HepG2 (cell line): ENCODE data around the gene GSDMA. TPM values are rescaled to one million over a fixed set of nuclear protein-coding genes. Genes with fewer than 3 reads are reported as not detected.

ENCODE experiments used
- ATAC-seq: fragments of 200-7000 bp; cut with Tn5 transposase; 3 replicates; pipeline ENCODE4 v1.9.1; 2020; ENCODE audit warnings: mild to moderate bottlenecking, moderate library complexity
- BruUV-seq: library from RNA; stranded (reverse); fragments of 400-500 nt; replicated peaks from 2 replicates; lab custom pipeline; 2021; lab: Mats Ljungman, UMichigan
- CTCF ChIA-PET: fragments of 300-600 bp; formaldehyde crosslinking; extraction: SDS; loops from one replicate; lab custom pipeline; 2021; ENCODE audit warnings: low total read pairs, inconsistent platforms, low intra/inter-chr PET ratio; lab: Yijun Ruan, JAX
- POLR2A ChIA-PET: fragments of 350-600 bp; sonication (Branson Sonifier 250); formaldehyde crosslinking; loops from one replicate; lab custom pipeline; 2020; ENCODE audit warnings: antibody characterized with exemption, inconsistent platforms; lab: Yijun Ruan, JAX
- DNase-seq: peaks from one replicate; pipeline ENCODE4 v3.0.0-alpha.2; 2015; ENCODE audit warnings: low spot score
- FAIRE-seq: peaks from 3 replicates; lab custom pipeline; 2011; peaks lifted over from hg19 to GRCh38; lab: Jason Lieb, UNC
- H2AFZ ChIP-seq: one replicate; pipeline ENCODE4 v1.6.1; 2011; ENCODE audit warnings: low read length, inconsistent platforms
- H3K27ac ChIP-seq: fragments of 300-600 bp; 3 replicates; pipeline ENCODE4 v1.8.0; 2011; ENCODE audit warnings: mixed run types, mild to moderate bottlenecking, mixed read lengths, low read length, inconsistent platforms; ENCODE audit not compliant: insufficient read depth; ENCODE audit errors: extremely low read length
- H3K27me3 ChIP-seq, 2 experiments: fragments of 200-600 bp in 1 of 2; 2 replicates in 1 of 2; 3 replicates in 1 of 2; pipeline versions ENCODE4 v1.6.0 to v1.8.0; 2011; ENCODE audit warnings: low read length in 2 of 2, mild to moderate bottlenecking in 2 of 2, moderate library complexity in 2 of 2, inconsistent platforms in 1 of 2; ENCODE audit not compliant: insufficient read depth in 2 of 2, control insufficient read depth in 1 of 2
- H3K36me3 ChIP-seq, 2 experiments: fragments of 200-600 bp in 1 of 2; replicated peaks in 1 of 2; 2 replicates in 1 of 2; 3 replicates in 1 of 2; pipeline versions ENCODE4 v1.5.1 to v1.8.0; 2011; ENCODE audit warnings: low read length in 2 of 2, inconsistent platforms in 1 of 2; ENCODE audit not compliant: insufficient read depth in 2 of 2, control insufficient read depth in 1 of 2
- H3K4me1 ChIP-seq: 2 replicates; pipeline ENCODE4 v1.5.1; 2012; ENCODE audit warnings: low read length, inconsistent platforms; ENCODE audit not compliant: insufficient read depth
- H3K4me2 ChIP-seq: 2 replicates; pipeline ENCODE4 v1.6.0; 2011; ENCODE audit warnings: low read depth, low read length, inconsistent platforms
- H3K4me3 ChIP-seq, 3 experiments: fragments of 200-600 bp in 1 of 3; sonication (generic), shearing (Covaris generic) in 1 of 3; replicated peaks in 1 of 3; 2 replicates each; pipeline ENCODE4 v1.5.1; 2011 to 2016; ENCODE audit warnings: low read length in 3 of 3, inconsistent platforms in 2 of 3, low read depth in 2 of 3, mild to moderate bottlenecking in 2 of 3, control low read depth in 1 of 3, mixed read lengths in 1 of 3; ENCODE audit not compliant: insufficient read depth in 1 of 3
- H3K79me2 ChIP-seq: one replicate; pipeline ENCODE4 v1.6.1; 2011; ENCODE audit warnings: low read length, inconsistent platforms; ENCODE audit not compliant: insufficient read depth
- H3K9ac ChIP-seq: 2 replicates; pipeline ENCODE4 v1.6.0; 2011; ENCODE audit warnings: mild to moderate bottlenecking, low read depth, low read length, inconsistent platforms; ENCODE audit not compliant: insufficient read depth
- H3K9me3 ChIP-seq: 2 replicates; pipeline ENCODE4 v1.5.1; 2012; ENCODE audit warnings: mild to moderate bottlenecking, low read length
- H4K20me1 ChIP-seq: 2 replicates; pipeline ENCODE4 v1.6.0; 2011; ENCODE audit warnings: inconsistent platforms, mild to moderate bottlenecking, low read length, moderate library complexity; ENCODE audit not compliant: insufficient read depth
- CCAR2 ChIP-seq: fragments of 200-400 bp; formaldehyde crosslinking; optimal IDR thresholded peaks from 2 replicates; pipeline ENCODE3; 2018; ENCODE audit warnings: low read depth, mild to moderate bottlenecking, low read length, moderate library complexity
- KAT2B ChIP-seq: fragments of 150-350 bp; IDR thresholded peaks from 2 replicates; pipeline ENCODE4 v1.6.1; 2014; ENCODE audit warnings: low read depth, low read length, borderline replicate concordance
- MXI1 ChIP-seq: IDR thresholded peaks from 3 replicates; pipeline ENCODE4 v1.6.1; 2012; ENCODE audit warnings: low read depth, low read length, inconsistent platforms, borderline replicate concordance
- NBN ChIP-seq: fragments of 450-650 bp; conservative IDR thresholded peaks from 2 replicates; pipeline ENCODE4 v1.6.1; 2017
- NCOA1 ChIP-seq: sonication (generic); formaldehyde crosslinking; IDR thresholded peaks from 2 replicates; pipeline ENCODE4 v1.9.0; 2021; ENCODE audit warnings: missing genetic modification reagents
- NR2F6 ChIP-seq, 2 experiments: IDR thresholded peaks; 2 replicates each; pipeline ENCODE4 v1.6.1; 2016; ENCODE audit warnings: antibody characterized with exemption in 1 of 2, mild to moderate bottlenecking in 1 of 2
- SOX13 ChIP-seq, 3 experiments: fragments of 450-650 bp in 1 of 3; sonication (generic) in 1 of 3; formaldehyde crosslinking in 1 of 3; IDR thresholded peaks in 2 of 3; conservative IDR thresholded peaks in 1 of 3; 2 replicates each; pipeline versions ENCODE4 v1.5.0 to v1.6.1; 2016 to 2020; ENCODE audit warnings: antibody characterized with exemption in 1 of 3, mild to moderate bottlenecking in 1 of 3, missing compliant biosample characterization in 1 of 3, missing genetic modification reagents in 1 of 3, moderate library complexity in 1 of 3
- YEATS4 ChIP-seq: sonication (generic); formaldehyde crosslinking; IDR thresholded peaks from 2 replicates; pipeline ENCODE4 v1.4.0; 2020; ENCODE audit warnings: missing genetic modification reagents, borderline replicate concordance
- ZBTB7B ChIP-seq: sonication (generic); formaldehyde crosslinking; IDR thresholded peaks from 2 replicates; pipeline ENCODE4 v1.4.0; 2020; ENCODE audit warnings: missing genetic modification reagents
- ZNF235 ChIP-seq: sonication (generic); formaldehyde crosslinking; IDR thresholded peaks from 2 replicates; pipeline ENCODE4 v1.8.1; 2023; ENCODE audit warnings: mild to moderate bottlenecking, missing genetic modification reagents, borderline replicate concordance
- ZNF256 ChIP-seq: sonication (generic); formaldehyde crosslinking; conservative IDR thresholded peaks from 2 replicates; pipeline ENCODE4 v1.4.0; 2020; ENCODE audit warnings: missing genetic modification reagents
- ZNF354B ChIP-seq: sonication (generic); formaldehyde crosslinking; IDR thresholded peaks from 2 replicates; pipeline ENCODE4 v1.8.0; 2022; ENCODE audit warnings: mild to moderate bottlenecking, missing genetic modification reagents
- ZSCAN30 ChIP-seq: sonication (generic); formaldehyde crosslinking; IDR thresholded peaks from 2 replicates; pipeline ENCODE4 v1.5.0; 2020; ENCODE audit warnings: mild to moderate bottlenecking, missing genetic modification reagents
- ZSCAN9 ChIP-seq: IDR thresholded peaks from 2 replicates; pipeline ENCODE4 v1.6.1; 2016; ENCODE audit warnings: borderline replicate concordance
- WGBS: methylation state at CpG from one replicate; pipeline ENCODE4 v1.1.6; 2017; ENCODE audit warnings: low lambda C conversion rate; 5-methylcytosine and 5-hydroxymethylcytosine counted together
- in situ Hi-C: cut with HindIII; loops from 2 replicates; pipeline ENCODE4 v1.10.0; 2017; ENCODE audit warnings: low pct_unique_long_range_greater_than_20kb; ENCODE audit not compliant: extremely low pct_ligation_motif_present
- intact Hi-C: fragments of 100-400 bp; cut with micrococcal nuclease; formaldehyde crosslinking; loops from one replicate; pipeline ENCODE4 v1.10.0; 2022; ENCODE audit not compliant: unreplicated experiment
- polyA plus RNA-seq, 8 experiments: library from polyadenylated mRNA; depleted of rRNA in 3 of 8; stranded (reverse) in 7 of 8; unstranded in 1 of 8; fragments of >200 nt; fragmentation: Illumina TruSeq in 4 of 8; extraction: Trizol in 4 of 8; gene quantifications; 2 replicates each; pipeline versions ENCODE4 v1.2.1 to v1.2.3, GENCODE V29; 2011 to 2016; ENCODE audit warnings: low read depth in 4 of 8, missing spikeins in 1 of 8, mixed read lengths in 1 of 8; ENCODE audit not compliant: insufficient read depth in 1 of 8
- total RNA-seq, 5 experiments: library from RNA; depleted of rRNA; stranded (reverse); fragments of >200 nt; fragmentation: Illumina TruSeq; extraction: Trizol; gene quantifications; 2 replicates each; pipeline ENCODE4 v1.2.3, GENCODE V29; 2016; ENCODE audit warnings: low read depth in 1 of 5
- TF ChIP-seq, protein P1 (sequence below): sonication (generic); formaldehyde crosslinking; IDR thresholded peaks from 2 replicates; pipeline ENCODE4 v1.4.0; 2020; ENCODE audit warnings: missing genetic modification reagents
- TF ChIP-seq, protein P2 (sequence below): sonication (generic); formaldehyde crosslinking; IDR thresholded peaks from 2 replicates; pipeline ENCODE4 v1.9.0; 2021; ENCODE audit warnings: missing genetic modification reagents, mild to moderate bottlenecking, borderline replicate concordance
- TF ChIP-seq, protein P3 (sequence below): sonication (generic); formaldehyde crosslinking; IDR thresholded peaks from 2 replicates; pipeline ENCODE4 v1.5.1; 2020; ENCODE audit warnings: missing genetic modification reagents, mild to moderate bottlenecking, borderline replicate concordance

The GSDMA gene
- total and polyA plus RNA-seq, 2 of the 13 experiments (the other 11 are each of a cell fraction or from before 2014, with no cell fraction given), result not detected

DNA sequence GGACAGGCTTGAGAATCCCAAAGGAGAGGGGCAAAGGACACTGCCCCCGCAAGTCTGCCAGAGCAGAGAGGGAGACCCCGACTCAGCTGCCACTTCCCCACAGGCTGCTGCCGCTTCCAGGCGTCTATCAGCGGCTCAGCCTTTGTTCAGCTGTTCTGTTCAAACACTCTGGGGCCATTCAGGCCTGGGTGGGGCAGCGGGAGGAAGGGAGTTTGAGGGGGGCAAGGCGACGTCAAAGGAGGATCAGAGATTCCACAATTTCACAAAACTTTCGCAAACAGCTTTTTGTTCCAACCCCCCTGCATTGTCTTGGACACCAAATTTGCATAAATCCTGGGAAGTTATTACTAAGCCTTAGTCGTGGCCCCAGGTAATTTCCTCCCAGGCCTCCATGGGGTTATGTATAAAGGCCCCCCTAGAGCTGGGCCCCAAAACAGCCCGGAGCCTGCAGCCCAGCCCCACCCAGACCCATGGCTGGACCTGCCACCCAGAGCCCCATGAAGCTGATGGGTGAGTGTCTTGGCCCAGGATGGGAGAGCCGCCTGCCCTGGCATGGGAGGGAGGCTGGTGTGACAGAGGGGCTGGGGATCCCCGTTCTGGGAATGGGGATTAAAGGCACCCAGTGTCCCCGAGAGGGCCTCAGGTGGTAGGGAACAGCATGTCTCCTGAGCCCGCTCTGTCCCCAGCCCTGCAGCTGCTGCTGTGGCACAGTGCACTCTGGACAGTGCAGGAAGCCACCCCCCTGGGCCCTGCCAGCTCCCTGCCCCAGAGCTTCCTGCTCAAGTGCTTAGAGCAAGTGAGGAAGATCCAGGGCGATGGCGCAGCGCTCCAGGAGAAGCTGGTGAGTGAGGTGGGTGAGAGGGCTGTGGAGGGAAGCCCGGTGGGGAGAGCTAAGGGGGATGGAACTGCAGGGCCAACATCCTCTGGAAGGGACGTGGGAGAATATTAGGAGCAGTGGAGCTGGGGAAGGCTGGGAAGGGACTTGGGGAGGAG is 52.5 kb downstream of the GSDMA start, which contains the start of gene CSF3:
CSF3 (plus strand) TSS at position 436 of the 993 bp plus-strand sequence; CDS start at position 471, 35 bp downstream.
- H3K4me2 ChIP-seq, result peak within 1 kb of the TSS; percentile 85
- FAIRE-seq (peak; percentile 57), ATAC-seq (peak; percentile 65), DNase-seq (peak; percentile 51)
- WGBS, result 19% methylated on average over 19 of the region's 20 CpGs
- in situ Hi-C loops, result loop anchor here (10.0 kb wide), 1 partner anchor 270 kb away; the partner anchor contains the start of gene CDC6
- H3K27ac ChIP-seq, result no peak within 1 kb of the TSS
- intact Hi-C loops, result loop anchor here (2.0 kb wide), 1 partner anchor 60 kb away; no protein-coding TSS in a partner anchor
- H3K4me1 ChIP-seq, result peaks cover 34% of the 10 kb centered on the region
- no peak within 1 kb of the TSS; the same call in 1 of the 2 replicates for H3K9ac ChIP-seq
- ChIA-PET CTCF (interaction anchor here (1.9 to 3.6 kb wide), 2 partner anchors 12 to 176 kb away, joined by 10 to 56 read pairs; no protein-coding TSS in a partner anchor), POLR2A (interaction anchor here (0.5 to 2.6 kb wide), 9 partner anchors 22 to 125 kb away, joined by 3 to 14 read pairs (median 6); partner anchors contain the start of genes CASC3, MED24 and NR1D1)
- no peaks in the 10 kb centered on the region for H3K79me2 ChIP-seq
- BruUV-seq, result no TSS peak
- H3K27me3 ChIP-seq, result no peaks in the 10 kb centered on the region
- H3K9me3 ChIP-seq, result no peaks in the 10 kb centered on the region
- peak within 1 kb of the TSS; percentile 24 to 70 (median 25); a peak in 5 of 6 replicates for H3K4me3 ChIP-seq
- H4K20me1 ChIP-seq, result no peaks in the 10 kb centered on the region
- H3K36me3 ChIP-seq, result peaks cover 6 to 8% of the 10 kb centered on the region in 2 experiments; a peak in 3 of 5 replicates
- no peak within 1 kb of the TSS for H2AFZ ChIP-seq
- TF ChIP-seq MXI1 (no peak), ZBTB7B (CRISPR knock-in tag) (peak; percentile 71), NBN (no peak), YEATS4 (no peak), ZNF235 (CRISPR knock-in tag) (no peak), NCOA1 (no peak), ZSCAN30 (CRISPR knock-in tag) (no peak), ZNF354B (CRISPR knock-in tag) (no peak), KAT2B (no peak), ZSCAN9 (CRISPR knock-in tag) (0 out of 2 replicates have a peak, but pooled peaks have one; percentile 39), SOX13 (IDR thresholded peaks at IDR 0.05) (no peak), SOX13 (CRISPR knock-in tag; conservative IDR thresholded peaks at IDR 0.05 in 1 of 2, IDR thresholded peaks at IDR 0.05 in 1 of 2) (peak in 1 of 2 experiments; percentile 50; a peak in 2 of 4 replicates), ZNF256 (CRISPR knock-in tag) (no peak), CCAR2 (no peak), NR2F6 (IDR thresholded peaks at IDR 0.05) (no peak), NR2F6 (CRISPR knock-in tag; IDR thresholded peaks at IDR 0.05) (0 out of 2 replicates have a peak, but pooled peaks have one; percentile 40)
- TF ChIP-seq, protein P1, sequence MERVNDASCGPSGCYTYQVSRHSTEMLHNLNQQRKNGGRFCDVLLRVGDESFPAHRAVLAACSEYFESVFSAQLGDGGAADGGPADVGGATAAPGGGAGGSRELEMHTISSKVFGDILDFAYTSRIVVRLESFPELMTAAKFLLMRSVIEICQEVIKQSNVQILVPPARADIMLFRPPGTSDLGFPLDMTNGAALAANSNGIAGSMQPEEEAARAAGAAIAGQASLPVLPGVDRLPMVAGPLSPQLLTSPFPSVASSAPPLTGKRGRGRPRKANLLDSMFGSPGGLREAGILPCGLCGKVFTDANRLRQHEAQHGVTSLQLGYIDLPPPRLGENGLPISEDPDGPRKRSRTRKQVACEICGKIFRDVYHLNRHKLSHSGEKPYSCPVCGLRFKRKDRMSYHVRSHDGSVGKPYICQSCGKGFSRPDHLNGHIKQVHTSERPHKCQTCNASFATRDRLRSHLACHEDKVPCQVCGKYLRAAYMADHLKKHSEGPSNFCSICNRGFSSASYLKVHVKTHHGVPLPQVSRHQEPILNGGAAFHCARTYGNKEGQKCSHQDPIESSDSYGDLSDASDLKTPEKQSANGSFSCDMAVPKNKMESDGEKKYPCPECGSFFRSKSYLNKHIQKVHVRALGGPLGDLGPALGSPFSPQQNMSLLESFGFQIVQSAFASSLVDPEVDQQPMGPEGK (CRISPR knock-in tag), result peak; percentile 87
- TF ChIP-seq, protein P2, sequence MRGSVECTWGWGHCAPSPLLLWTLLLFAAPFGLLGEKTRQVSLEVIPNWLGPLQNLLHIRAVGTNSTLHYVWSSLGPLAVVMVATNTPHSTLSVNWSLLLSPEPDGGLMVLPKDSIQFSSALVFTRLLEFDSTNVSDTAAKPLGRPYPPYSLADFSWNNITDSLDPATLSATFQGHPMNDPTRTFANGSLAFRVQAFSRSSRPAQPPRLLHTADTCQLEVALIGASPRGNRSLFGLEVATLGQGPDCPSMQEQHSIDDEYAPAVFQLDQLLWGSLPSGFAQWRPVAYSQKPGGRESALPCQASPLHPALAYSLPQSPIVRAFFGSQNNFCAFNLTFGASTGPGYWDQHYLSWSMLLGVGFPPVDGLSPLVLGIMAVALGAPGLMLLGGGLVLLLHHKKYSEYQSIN (CRISPR knock-in tag), result no peak
- TF ChIP-seq, protein P3, sequence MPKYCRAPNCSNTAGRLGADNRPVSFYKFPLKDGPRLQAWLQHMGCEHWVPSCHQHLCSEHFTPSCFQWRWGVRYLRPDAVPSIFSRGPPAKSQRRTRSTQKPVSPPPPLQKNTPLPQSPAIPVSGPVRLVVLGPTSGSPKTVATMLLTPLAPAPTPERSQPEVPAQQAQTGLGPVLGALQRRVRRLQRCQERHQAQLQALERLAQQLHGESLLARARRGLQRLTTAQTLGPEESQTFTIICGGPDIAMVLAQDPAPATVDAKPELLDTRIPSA (CRISPR knock-in tag), result no peak
